OCI-LY1 (cell line): ENCODE results near the gene TMBIM4.

ENCODE experiments used
- CTCF ChIP-seq: fragments of 200-600 bp; sonication (generic), shearing (Covaris generic); IDR thresholded peaks from 2 replicates; pipeline ENCODE4 v1.5.1; 2017; ENCODE audit warnings: mild to moderate bottlenecking, antibody characterized with exemption, low read length, moderate library complexity, mixed read lengths
- EZH2 ChIP-seq: fragments of 200-600 bp; sonication (generic), shearing (Covaris generic); IDR thresholded peaks from 2 replicates; pipeline ENCODE4 v1.8.0; 2017; ENCODE audit warnings: borderline replicate concordance, mixed run types, mild to moderate bottlenecking, antibody characterized with exemption, low read length, moderate library complexity, mixed read lengths

GRCh38 chr12:66182956-66183355, 13.2 kb upstream of the TMBIM4 start:
- TF ChIP-seq EZH2 (no peak), CTCF (no peak)
